GM03348 (cell line): ENCODE results near the gene MISP3.

Experiments
- DNase-seq: peaks from one replicate; pipeline ENCODE4 v3.0.0; 2012; ENCODE audit warnings: low spot score

Gene MISP3

DNA sequence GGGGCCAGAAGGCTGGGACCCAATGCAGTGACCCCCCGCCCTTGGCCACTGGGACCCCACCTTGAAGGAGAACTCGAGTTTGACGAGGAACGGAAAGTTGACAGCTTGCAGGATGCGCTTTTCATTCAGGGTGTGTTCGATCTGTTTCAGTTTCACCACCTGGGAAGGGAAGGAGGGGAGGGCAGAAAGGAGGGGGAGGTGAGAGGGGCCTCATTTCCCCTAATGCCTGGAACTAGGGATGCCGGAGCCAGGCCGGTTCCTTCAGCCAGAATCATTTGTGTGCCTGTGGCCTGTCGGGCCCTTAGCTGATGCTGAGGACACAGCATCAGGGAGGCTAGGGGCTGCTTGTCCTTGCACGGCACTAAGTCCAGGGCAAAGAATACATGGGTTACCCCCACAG lies 30.2 kb downstream of the MISP3 start:
- no peak for DNase-seq

DNA sequence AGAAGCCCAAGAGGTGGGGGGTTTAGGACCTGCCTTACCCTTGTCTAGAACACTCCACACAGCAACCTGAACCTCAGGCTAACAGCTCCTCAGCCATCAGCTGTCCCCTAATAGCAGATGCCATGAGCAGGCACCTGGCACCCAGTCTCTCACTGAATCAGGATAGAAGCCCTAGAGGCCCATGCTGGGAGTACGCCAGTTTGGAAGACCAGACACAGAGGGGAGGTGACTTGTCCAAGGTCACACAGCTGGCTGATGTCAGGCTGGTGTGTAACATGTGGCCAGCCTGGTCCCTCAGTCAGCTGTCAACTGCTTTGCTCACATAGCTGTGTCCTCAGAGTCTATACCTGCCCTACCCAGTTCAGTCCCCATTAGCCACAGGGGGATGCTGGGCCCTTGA lies 30.7 kb downstream of the MISP3 start:
- DNase-seq: no peak

- no peak for DNase-seq
These were observed 33.1 kb downstream of the MISP3 start for GRCh38 chr19:14105680-14106079.

DNA sequence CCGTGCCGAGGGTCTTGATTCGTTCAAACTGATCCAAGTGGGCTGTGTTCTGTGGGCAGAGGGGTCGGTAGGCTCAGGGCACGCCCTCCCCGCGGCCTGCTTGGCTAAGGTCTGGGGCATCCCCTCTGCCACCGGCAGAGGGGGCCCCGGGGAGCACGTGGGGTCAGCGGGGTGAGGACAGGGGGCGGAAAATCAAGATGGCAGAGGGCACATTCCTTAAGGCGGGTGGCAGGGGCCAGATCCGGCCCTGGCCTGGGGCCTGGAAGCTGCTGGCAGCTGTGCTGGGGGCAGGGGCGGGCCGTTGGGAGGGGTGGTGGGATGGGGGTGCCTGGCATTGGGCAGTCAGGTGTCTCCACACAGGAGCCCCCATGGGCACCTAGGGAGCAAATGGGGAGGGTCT lies 34.3 kb downstream of the MISP3 start:
- no peak for DNase-seq

DNA sequence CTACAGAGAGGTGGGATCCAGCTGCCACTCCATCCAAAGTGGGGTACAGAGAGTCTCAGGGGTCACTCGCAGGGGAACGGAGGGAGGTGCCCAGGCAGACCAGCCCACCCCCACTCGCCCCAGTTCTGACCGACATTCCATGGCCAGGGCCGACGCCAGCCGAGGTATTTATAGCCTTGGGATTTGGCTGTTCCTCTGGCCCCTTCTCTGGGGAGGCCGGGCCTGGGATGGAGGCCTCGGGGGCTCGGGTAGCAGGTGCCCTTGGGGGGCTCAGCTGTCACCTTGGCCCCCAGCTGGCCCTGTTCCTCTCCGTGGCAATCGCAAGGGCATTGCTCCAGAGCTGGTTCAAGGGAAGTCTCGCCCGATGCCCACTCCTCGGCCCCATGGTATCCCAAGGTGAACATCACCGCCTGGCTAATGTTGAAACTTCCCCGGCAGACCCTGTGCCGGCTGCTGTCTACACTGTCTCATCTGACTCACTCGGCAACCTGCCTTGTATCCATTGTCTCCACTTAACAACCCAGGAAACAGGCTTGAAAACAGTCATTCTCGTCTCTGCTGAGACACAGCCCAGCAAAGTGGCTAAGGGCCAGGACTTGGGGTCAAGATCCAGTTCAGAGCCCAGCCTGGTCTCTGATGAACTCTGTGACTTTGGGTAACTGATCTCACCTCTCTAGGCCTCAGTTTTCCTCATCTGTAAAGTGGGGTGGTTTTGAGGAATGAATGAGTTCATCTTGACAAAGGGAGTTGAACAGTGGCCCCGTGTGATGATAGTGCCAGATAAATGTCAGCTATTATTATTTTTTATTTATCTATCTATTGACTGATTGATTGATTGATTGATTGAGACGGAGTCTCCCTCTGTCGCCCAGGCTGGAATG lies 35.2 kb downstream of the MISP3 start:
- no peak for DNase-seq

DNA sequence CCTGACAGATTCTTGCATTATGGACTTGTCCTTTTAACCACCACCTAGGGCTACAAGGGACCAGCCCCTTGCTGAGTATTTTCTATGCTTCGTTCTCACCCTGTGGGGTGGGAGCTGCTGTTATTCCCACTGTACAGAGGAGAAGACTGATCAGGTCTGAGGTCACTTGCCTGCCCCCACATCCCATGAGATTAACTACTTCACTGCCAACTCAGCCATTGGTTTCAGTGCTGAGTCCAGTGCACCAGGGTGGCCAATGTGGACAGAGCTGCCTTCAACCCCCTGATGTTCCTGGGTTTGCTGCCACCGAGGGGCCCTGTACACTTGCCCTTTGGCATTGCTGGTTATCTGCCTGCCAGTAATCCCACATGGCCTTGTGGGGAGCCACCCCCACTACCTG lies 38.1 kb downstream of the MISP3 start:
- no peak for DNase-seq

DNA sequence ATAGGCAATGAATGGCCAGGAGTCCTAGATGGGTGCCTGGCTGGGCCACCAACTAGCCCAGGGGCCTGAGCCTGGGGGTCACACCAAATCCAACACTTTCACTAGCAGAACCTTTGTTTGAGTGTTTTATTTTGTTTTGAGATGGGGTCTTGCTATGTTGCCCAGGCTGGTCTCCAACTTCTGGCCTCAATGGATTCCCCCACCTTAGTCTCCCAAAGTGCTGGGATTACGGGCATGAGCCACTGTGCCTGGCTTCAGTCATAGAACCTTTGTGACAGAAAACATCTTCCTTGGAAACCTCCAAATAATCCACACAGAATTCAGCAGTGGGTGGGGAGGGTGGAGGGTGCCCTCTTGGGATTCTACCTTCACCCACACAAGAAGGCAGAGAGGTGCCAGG lies 38.9 kb downstream of the MISP3 start:
- DNase-seq: no peak

DNA sequence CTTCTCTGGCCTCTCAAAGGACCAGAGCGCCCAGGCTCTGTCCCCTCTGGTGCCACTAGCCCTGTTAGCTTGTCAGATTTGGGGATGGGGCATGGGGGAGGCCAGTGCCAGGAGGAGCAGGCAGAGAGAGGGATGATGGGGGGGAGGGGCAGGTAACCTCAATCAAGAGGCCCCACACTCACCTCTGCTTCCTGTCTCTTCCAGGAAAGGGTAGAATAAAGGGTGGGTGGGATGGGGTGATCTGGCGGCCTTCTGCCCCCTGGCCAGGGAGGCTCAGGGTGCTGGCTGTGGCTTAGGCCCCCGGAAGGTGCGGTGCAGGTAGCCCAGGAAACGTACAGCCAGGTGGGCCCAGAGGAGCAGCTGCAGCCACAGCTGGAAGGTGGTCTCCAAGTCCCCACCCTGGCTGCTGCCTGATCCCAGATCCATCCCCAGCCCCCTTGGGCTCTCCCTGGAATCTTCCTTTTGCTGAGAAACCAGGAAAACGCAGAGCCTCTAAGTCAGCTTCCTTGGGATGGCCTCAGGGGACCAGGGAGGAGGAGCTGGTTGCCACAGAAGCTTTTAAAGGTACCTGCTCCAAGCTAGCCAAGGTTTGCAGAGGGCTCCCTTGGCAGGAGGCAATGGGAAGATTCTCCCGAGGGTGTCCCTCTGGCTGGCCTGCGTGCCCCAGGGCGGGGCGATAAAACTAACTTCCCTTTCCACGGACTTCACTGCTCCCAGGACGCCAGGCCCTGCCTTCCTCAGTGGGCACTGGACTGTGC lies 39.6 kb downstream of the MISP3 start:
- peak; percentile 28 for DNase-seq

DNA sequence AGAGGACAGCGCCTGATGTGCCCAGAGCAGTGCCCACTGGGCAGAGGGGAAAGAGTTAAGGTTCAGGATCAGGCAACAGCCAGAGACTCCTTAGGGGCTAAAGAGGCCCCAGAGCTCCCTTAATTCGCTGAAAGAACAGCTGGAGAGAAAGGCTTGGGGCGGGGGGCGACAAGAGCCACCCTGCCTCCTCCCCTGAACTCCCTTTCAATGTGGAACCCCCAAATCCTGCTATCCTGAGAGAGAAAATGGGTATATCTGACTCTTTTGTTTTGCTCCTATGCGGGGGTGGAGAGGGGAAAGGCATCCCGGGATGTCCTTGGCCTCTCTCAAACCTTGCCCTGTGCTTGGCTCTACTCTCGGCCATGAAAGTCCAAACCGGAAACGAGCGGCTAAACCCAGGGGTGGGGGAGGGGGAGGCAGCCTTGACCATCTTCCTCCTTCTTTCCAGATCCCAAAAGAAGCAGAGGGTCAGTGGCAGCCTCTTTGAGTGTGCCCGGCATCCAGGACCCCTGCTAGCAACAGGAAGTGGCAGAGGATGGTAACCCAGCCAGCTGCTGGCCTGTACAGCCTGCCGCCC lies 40.3 kb downstream of the MISP3 start:
- peak; percentile 64 for DNase-seq

DNA sequence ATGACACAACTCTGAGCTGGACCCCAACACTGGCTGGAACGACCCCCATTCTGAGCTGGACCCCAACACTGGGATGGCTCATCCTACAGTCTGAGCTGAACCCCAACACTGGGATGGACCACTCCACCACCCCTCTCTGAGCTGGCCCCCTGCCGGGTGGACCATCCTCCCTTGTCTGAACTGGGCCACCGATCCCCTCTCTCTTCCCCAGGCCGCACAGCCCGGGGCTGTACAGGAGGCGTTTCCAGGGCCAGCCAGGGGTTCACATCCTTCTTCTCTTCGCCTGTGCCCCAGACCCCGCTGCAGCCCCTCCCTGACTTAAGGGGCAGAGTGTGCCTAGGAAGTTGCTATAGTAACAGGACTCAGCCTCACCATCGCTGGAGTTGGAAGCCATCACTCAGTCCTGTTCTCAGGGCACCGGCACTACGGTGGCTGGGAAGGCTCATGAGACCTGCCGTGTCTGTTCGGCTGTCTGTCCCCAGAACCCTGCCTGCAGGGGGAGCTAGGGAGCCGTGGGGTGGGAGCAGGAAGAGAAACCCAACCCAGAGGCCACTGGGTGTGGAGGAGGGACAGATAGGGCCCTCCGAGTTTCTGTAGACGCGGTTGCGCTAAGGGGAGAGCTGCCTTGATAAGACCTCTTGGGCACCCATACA lies 41.3 kb downstream of the MISP3 start:
- no peak for DNase-seq

DNA sequence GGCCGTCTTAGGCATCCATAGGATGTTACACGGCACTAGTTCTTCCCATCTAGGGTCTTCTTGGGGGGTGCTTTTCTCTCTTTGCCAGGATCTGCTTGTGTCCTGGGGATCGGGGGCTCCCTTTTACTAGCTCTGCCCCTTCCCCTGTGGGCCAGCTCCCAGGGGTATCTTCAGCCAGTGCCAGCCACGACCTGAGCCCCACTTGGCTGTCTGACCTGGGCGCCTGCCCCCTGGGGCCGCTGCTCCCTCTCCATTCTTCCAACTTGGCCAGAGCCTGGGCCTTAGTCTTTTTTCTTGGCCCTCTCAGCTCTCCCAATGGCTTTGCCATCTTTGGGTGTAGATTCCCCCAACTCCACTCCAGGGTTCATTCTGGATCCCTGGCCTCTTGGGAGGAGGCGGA lies 41.9 kb downstream of the MISP3 start:
- DNase-seq: no peak

GRCh38 chr19:14114854-14115253 lies 42.3 kb downstream of the MISP3 start:
- peak; percentile 48 for DNase-seq

DNA sequence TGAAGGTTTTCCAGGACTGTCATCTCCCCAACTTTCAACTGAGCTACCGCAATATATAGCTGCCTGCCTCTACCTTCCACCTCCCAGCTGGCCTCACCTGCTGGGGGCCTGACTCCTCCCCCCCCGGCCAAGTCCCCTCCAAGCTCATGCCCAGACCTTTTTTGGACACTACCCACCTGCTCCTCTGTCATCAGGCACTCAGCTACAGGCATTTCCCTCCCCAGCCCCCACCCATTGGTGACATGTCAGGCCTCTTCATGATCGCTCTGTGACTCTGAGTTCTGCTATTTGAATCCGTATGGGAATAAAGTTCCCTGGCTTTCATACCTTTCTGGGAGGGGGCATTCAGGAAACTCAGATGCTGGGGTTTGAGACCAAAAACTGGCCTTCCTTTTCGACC lies 43.2 kb downstream of the MISP3 start:
- no peak for DNase-seq

GRCh38 chr19:14116525-14116917 lies 43.9 kb downstream of the MISP3 start:
- no peak for DNase-seq

DNA sequence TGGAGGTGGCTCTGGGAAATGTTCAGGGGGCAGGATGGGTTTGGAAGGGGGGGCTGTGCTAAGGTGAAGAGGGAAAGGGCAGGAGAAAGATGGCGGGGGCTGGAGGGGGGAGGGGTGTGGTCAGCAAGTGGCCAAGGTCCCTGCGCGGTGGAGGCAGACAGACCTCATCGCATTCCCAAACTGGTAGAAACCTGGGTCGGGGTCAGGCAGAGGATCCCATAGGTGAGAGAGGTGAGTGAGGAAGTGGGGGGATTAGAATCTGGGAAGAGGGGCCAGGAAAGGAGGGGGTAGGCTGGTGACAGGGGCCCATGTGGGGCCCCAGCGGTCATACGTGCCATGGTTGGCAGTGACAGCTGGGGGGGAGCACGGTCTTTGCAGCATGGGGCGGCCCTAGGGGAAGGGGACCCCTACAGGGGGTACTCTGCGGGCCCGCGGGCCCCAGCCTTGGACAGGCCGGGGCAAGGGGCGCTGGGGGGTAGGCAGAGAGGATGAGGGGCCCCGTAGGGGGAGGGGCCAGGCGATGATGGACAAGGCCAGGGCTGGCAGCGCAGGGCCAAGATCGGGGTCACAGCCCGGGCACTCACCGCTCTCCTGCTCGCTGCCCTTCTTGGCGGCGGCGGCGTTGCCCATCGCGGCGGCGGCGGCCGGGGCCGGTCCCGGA lies 44.5 kb downstream of the MISP3 start:
- peak; percentile 33 for DNase-seq

DNA sequence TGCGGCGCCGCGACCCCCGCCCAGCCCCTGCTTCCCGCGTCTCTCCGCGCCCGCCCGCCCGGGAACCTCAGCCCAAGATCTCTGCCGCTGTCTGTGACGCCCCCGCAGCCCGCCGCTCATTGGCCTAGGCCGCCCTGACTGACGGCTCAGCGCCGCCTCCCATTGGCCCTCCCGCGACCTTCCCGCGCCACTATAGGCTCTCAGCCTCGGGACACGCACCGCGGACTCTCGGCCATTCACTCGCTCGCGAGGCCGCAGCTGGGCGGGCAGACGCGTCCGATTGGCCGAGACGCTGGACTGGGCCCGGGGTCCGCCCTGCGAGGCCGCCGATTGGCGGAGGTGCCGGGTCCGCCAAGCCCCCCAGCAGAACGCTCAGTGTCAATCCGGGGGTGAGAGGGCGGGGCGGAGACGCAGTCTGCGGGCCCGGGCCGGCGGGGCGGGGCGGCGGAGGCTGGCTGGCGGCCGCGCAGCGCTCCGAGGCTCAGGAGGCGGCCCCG lies 45.1 kb downstream of the MISP3 start, which contains the start of gene PRKACA:
Gene PRKACA (minus strand): TSS at position 95 of the 497 bp plus-strand sequence. CDS start 215 bp downstream, outside the sequence.
- peak; percentile 100 for DNase-seq

DNA sequence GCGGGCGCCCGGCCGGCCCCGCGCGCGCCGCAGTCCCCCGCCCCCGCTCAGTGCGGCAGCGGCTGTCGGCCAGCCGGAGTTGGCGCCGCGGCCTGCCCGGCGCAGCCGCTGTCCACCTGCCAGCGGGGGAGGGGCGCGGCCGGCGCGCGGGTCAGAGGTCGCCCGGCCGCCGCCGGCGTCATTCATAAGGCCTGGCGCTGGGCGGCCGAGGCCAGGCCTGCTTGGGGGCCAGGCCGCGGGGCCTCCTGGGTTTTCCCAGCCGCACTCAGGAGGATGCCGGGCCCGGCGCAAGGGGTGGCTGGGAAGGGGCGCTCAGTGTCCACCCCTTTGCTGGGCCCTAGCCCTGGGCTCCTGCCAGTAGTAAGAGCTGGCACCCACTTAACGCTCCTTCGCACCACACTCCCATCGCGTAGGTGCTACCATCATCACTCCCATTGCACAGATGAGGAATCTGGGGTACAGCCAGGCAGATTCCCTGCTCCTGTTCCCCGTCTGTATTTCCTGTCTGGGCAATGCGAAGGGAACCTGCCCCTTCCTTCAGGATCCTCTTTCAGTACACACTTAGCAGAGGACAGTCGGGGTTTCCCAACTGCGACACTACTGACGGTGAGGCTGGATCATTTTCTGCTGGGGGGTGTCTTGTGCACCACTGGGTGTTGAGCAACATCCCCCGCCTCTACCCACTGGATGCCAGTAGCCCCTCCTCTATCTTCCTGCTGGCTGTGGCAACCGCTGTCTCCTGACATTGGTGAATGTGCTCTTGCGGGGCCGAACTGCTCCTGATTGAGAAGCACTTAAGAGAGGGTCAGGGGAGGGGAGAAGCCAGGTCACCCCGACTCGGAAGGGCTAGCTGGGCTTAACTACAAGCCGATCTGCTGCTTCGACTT lies 45.8 kb downstream of the MISP3 start:
- peak; percentile 81 for DNase-seq

DNA sequence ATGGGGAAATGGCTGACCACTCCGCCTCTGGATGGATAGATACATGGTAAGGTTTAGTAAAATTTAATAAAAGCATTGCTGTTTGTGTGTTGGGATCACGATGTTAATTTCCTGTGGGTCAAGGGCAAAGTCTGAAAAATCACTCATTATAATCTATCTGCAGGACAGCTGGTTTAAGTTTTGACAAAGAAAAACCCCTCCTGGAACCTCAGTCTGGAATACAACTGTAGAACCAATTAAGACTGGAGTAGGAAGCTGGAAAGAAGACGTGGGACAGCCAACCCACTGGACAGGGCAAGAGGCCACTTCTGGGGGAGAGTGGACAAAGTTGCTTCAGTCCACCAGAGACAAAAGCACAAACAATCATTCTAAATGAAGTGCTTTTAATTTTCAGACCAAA lies 46.6 kb downstream of the MISP3 start:
- no peak for DNase-seq

DNA sequence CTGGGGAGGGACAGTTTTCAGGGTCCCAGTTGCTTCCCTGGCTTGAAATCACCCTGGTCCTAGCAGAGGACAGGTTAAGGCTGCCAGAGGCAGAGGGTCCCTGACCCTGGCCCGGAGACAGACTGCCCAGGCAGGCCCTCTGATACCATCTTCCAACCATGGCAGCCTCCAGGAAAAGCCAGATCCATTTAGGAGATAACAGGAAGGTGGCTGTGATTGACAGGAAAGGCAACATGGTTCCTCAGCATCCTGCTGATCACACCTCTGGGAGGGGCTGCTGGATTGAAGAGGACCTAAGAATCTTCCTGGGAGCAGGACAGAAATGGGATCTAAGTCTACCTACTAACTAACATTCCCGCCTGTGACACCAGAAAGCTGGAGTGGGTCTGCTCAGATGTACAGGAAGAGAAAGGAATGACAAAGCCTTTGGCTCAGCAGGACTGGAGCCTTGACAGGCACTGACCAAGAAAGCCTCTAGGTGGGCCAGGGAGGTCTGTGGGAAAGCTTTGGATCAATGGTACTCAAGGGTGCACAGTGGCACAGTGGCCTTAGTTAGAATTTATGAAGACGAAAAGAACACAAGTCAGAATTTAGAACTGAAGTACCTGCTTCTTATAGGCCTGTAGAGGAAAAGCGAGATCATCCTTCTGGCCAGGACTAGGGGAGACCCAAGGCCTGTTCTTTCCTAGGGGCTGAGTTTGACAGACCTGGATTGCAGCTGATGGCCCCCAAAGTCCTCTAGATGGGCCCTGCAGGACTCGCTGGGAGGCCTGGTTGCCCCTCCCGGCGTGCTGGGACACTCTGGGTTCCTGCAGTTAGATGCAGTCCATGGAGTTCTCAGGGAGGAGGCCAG lies 47.3 kb downstream of the MISP3 start:
- no peak for DNase-seq

DNA sequence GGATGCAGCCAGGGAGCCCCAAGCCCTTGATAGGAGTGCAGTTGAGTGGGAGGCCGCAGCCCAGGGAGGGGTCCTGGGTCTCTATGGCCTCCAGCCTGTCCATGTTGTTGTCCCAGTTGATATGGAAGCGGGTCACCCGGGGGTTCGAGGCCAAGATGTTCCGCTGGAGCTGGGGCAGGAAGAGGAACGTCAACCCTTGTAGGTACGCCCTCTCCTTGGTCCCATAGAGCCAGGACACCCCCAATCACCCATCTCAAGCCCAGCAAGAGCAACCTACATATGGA lies 47.9 kb downstream of the MISP3 start:
- DNase-seq: no peak
